Measurements from ENCODE around the gene BAZ1B.
"Not testable (repeated sequence)": the region's sequence is repeated elsewhere in the genome, so short reads cannot be mapped to it uniquely, and the experiment has no call there.

Gene BAZ1B

DNA sequence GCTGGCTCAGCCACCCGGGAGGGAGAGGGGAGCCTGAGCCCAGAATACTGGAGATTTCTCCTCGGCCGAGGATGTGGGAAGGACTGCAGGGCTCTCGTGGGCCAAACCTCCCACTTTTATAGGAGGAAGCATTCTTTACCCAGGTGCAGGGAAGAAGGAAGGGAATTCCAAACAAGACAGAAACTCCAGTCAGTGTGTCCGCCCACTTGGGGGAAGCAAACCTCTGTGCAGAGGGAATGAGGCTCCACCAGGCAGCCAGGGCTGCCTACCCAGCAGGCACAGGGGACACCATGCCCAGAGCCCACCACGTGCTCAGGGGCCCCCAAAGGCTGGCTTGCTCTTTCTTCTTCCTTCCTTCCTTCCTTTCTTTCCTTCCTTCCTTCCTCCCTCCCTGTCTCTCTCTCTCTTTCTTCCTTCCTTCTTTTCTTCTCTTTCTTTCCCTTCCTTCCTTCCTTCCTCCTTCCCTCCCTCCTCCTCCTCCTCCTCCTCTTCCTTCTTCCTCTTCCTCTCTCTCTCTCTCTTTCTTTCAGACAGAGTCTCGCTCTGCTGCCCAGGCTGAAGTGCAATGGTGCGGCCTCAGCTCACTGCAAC lies 103.9 kb downstream of the BAZ1B start:
- H3K27ac ChIP-seq: no peak overlapping the region
- TF ChIP-seq ZFX (IDR thresholded peaks at IDR 0.05; ENCODE audit: borderline replicate concordance): no peak
- TF ChIP-seq, protein P1, sequence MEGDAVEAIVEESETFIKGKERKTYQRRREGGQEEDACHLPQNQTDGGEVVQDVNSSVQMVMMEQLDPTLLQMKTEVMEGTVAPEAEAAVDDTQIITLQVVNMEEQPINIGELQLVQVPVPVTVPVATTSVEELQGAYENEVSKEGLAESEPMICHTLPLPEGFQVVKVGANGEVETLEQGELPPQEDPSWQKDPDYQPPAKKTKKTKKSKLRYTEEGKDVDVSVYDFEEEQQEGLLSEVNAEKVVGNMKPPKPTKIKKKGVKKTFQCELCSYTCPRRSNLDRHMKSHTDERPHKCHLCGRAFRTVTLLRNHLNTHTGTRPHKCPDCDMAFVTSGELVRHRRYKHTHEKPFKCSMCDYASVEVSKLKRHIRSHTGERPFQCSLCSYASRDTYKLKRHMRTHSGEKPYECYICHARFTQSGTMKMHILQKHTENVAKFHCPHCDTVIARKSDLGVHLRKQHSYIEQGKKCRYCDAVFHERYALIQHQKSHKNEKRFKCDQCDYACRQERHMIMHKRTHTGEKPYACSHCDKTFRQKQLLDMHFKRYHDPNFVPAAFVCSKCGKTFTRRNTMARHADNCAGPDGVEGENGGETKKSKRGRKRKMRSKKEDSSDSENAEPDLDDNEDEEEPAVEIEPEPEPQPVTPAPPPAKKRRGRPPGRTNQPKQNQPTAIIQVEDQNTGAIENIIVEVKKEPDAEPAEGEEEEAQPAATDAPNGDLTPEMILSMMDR (IDR thresholded peaks at IDR 0.05): no peak

DNA sequence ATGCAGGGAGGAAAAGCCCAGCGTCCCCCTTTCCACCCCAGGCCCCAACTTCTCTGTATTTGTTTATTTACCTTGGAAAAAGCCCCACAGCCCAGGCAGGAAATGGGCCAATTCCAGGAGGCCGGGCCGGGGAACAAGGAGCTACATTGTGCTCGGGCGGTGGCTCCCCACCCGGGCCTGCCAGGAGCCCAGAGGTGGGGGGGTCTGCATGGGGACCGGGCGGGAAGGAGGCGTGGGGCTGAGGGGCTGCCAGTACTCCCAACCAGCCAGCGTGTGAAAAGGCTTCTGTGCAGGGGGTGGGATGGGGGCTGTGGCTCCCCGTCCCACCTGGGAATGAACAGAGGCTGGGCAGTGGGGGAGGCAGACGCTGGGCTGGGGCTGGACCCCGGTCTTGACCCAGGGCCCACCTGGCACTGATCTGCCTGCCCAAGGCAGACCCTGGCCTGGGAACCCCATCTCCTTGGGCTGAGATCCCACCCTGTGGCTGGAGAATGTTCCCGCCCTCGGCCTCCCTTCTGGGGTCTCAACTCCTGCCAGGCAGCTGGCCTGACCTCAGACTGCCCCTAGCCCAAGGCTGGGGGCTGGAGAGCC lies 111.5 kb downstream of the BAZ1B start:
- H3K27ac ChIP-seq: not testable (repeated sequence)

DNA sequence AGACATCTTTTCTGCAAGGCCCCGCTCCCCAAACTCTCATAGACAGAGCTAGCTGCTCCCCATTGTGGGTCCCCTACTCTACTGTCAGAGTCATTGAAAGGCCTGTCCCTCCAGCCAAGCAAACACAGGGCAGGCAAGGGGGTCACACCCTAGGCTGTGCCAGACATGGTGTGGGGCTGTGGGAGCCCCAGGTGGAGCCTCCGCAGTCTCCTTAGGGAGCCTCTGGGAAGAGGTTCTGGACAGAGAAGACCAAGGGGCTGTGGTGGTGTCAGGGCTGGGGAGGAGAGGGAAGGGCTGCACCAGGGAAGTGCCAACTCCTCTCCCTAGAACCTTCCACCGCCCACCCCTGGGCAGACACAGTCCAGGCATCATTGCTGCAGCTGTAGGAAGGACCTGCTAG lies 117.2 kb downstream of the BAZ1B start:
- H3K27ac ChIP-seq: not testable (repeated sequence)

DNA sequence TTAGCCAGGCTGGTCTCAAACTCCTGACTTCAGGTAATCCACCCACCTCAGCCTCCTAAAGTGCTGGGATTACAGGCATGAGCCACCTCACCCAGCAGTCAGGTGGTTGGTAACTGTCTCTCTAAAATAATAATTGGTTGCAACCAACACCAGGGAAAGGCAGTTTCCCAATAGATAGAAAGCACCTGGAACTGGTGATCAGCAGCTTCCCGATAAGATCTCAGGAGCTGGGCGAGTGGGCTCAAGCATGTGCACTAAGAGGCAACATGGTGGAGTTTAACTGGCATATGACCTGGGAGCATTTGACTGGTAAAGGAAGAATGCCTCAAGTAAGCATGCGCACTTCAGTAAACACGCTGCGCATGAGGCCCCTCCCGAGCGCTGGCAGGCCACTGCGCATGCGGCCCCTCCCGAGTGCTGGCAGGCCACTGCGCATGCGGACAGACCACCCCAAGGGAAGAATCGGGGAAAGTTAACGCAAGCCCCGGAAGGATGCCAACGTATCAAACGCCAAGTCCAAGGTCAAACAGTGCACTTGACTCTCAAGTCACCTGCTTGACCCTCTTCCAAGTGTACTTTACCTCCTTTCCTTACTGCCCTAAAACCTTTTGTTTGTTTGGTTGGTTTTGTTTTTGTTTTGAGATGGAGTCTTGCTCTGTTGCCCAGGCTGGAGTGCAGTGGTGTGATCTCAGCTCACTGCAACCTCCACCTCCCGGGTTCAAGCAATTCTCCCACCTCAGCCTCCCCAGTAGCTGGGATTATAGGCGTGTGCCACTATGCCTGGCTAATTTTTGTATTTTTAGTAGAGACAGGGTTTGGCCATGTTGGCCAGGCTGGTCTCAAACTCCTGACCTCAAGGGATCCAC lies 122.7 kb downstream of the BAZ1B start:
- H3K27ac ChIP-seq: not testable (repeated sequence)

DNA sequence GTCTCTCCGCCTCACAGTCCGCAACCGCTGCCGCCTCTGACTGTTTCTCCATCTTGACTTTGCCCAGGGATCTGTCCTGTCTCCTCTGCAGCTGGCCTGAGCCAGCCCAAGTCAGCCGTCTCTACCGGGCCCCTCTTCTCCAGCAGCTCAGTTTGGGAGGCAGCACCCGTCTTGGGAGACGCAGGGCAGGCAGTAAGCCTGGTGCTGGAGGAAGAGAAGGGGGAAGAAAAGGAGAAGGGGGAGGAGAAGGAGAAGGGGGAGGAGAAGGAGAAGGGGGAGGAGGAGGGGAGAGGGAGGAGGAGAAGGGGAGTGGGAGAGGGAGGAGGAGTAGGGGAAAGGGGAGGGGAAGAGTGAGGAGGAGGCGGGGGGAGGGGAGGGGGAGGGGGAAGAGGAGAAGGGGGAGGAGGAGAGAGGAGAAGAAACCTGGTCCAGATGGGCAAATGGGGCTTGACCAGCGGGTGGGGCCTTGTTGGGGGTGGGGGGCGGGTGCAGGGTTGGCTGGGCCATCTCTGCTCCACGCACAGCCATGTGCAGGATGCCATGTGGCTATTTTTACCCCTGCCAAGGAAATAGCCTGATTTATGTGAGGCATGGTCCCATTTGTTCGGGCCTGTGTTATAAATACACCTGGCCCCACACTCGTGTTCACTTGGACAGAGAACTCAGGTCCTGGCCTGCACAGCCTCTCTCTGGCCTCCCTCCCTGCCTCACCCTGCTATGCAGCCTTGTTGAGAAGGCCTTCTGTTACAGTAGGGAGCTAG lies 124.4 kb downstream of the BAZ1B start:
- H3K27ac ChIP-seq: no peak overlapping the region
- TF ChIP-seq, protein P1 (IDR thresholded peaks at IDR 0.05): no peak
- TF ChIP-seq ZFX (IDR thresholded peaks at IDR 0.05; ENCODE audit: borderline replicate concordance): no peak

DNA sequence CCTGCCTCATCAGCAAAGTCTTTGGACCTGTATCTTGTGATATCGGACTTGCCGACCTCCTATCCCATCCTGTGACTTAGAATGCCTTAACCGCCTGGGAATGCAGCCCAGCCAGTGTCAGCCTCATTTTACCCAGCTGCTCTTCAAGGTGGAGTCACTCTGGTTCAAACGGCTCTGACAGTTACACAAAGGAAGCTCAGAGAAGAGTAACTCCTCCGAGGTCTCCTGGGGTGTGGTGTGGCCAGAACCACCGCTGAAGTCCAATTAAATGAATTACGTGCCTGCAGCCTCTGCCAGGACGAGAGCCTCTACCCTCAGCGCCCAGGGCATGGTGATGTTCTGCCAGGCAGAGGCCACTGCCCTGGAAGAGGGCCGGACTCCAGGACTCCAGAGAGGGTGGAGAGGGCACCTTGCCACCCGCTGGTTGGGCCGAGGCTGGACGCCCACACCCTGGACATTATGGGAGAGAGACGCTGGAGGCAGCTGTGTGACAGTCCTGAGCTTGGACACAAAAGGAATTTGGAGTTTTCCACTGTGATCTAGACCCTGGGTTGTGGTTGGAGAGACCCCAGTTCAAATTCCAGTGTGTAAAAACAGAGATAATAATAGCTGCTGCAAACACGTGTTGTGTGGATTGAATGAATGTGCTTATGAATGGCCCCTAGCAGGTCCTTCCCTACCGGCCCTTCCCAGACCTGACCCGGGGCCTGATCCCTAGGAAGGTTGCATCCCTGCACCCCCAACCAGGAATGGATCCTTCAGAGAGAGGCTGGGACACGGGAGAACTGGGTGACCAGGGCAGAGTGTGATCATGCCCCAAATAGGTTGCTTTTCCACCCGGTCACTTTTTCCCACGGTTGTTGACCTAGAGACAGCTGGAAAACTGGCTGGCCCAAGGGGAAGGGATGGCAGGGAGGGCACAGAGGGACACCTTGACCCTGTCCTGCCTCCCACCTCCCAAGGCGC lies 126.3 kb downstream of the BAZ1B start:
- no peak for TF ChIP-seq ZFX (IDR thresholded peaks at IDR 0.05; ENCODE audit: borderline replicate concordance)
- TF ChIP-seq, protein P1 (IDR thresholded peaks at IDR 0.05): no peak
- no peak overlapping the region for H3K27ac ChIP-seq

DNA sequence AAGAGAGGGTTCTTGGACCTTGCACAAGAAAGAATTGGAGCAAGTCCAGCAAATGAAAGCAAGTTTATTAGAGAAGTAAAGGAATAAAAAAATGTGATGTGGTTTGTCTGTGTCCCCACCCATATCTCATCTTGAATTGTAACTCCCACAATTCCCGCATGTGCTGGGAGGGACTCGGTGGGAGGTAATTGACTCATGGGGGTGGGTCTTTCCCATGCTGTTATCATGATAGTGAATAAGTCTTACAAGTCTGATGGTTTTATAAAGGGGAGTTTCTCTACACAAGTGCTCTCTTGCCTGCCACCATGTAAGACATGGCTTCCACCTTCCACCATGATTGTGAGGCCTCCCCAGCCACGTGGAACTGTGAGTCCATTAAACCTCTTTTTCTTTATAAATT lies 127.7 kb downstream of the BAZ1B start:
- H3K27ac ChIP-seq: no peak overlapping the region
- TF ChIP-seq, protein P1 (IDR thresholded peaks at IDR 0.05): no peak
- no peak for TF ChIP-seq ZFX (IDR thresholded peaks at IDR 0.05; ENCODE audit: borderline replicate concordance)

DNA sequence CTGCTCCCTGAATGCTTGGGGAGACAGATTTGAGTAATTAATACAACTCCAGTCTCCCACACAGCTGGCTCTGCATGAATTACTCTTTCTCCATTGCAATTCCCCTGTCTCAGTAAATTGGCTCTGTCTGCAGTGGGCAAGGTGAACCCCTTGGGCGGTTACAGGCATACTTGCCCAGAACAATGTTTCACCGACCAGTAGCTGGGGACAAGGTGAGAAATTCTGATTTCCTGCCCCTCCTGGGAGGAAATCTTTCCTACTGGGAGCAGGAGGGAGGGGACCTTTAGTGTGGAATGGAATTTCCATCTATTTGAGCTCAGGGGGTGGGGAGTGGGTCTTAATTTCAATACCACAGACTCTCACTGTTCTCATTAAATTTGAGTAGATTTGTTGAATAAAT lies 130.7 kb downstream of the BAZ1B start:
- no peak overlapping the region for H3K27ac ChIP-seq
- TF ChIP-seq ZFX (IDR thresholded peaks at IDR 0.05; ENCODE audit: borderline replicate concordance): no peak
- TF ChIP-seq, protein P1 (IDR thresholded peaks at IDR 0.05): no peak
